WERI-Rb-1 (cell line): Measurements from ENCODE around the gene ALG3.
A peak's percentile ranks its signal among the peaks of the same experiment; 100 is the strongest.

ENCODE experiments used
- DNase-seq: peaks from one replicate; pipeline ENCODE4 v3.0.0-alpha.2; 2020
- H3K27ac ChIP-seq: fragments of 250-450 bp; sonication (Bioruptor Pico); 2 replicates; pipeline ENCODE4 v1.5.1; 2020; ENCODE audit warnings: mild to moderate bottlenecking, moderate library complexity
- H3K27me3 ChIP-seq: fragments of 250-450 bp; sonication (Bioruptor Pico); 2 replicates; pipeline ENCODE4 v1.5.1; 2021; ENCODE audit warnings: mild to moderate bottlenecking, low read depth, moderate library complexity; ENCODE audit not compliant: insufficient read depth, severe bottlenecking
- H3K36me3 ChIP-seq: fragments of 250-450 bp; sonication (Bioruptor Pico); 2 replicates; pipeline ENCODE4 v1.5.1; 2020; ENCODE audit warnings: mild to moderate bottlenecking, moderate library complexity
- H3K4me3 ChIP-seq: 2 replicates; pipeline ENCODE4 v1.5.1; 2011; ENCODE audit warnings: low read depth, mild to moderate bottlenecking, control low read depth, low read length
- H3K9me3 ChIP-seq: fragments of 250-450 bp; sonication (Bioruptor Pico); 2 replicates; pipeline ENCODE4 v1.5.1; 2021; ENCODE audit warnings: mild to moderate bottlenecking, moderate library complexity; ENCODE audit not compliant: severe bottlenecking
- TF ChIP-seq, protein P1 (sequence below): IDR thresholded peaks from 2 replicates; pipeline ENCODE4 v1.5.1; 2011; ENCODE audit warnings: low read depth, mild to moderate bottlenecking, control low read depth, inconsistent platforms, low read length

ALG3 gene

DNA sequence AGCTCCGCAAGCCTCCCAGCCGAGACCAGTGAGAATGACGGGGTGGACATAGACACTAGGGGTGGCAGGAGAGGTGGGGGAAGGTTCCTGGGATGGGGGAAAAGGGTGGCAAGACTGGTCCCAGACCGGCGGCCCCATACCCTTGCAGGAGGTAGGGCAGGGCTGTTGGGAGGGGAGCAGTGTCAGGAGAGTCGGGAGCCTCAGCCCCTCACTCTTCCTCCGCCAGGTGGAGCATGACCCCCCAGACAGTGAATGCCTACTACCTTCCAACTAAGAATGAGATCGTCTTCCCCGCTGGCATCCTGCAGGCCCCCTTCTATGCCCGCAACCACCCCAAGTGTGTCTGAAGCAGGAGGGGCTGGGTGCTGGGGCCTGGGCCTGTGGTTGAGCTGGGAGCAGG lies 41.6 kb upstream of the ALG3 start:
- H3K4me3 ChIP-seq: no peak overlapping the region
- no peaks in the 10 kb centered on the region for H3K9me3 ChIP-seq
- no peaks in the 10 kb centered on the region for H3K27me3 ChIP-seq
- H3K36me3 ChIP-seq: no peaks in the 10 kb centered on the region
- H3K27ac ChIP-seq: no peak overlapping the region
- DNase-seq: no peak
- TF ChIP-seq, protein P1, sequence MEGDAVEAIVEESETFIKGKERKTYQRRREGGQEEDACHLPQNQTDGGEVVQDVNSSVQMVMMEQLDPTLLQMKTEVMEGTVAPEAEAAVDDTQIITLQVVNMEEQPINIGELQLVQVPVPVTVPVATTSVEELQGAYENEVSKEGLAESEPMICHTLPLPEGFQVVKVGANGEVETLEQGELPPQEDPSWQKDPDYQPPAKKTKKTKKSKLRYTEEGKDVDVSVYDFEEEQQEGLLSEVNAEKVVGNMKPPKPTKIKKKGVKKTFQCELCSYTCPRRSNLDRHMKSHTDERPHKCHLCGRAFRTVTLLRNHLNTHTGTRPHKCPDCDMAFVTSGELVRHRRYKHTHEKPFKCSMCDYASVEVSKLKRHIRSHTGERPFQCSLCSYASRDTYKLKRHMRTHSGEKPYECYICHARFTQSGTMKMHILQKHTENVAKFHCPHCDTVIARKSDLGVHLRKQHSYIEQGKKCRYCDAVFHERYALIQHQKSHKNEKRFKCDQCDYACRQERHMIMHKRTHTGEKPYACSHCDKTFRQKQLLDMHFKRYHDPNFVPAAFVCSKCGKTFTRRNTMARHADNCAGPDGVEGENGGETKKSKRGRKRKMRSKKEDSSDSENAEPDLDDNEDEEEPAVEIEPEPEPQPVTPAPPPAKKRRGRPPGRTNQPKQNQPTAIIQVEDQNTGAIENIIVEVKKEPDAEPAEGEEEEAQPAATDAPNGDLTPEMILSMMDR: no peak

DNA sequence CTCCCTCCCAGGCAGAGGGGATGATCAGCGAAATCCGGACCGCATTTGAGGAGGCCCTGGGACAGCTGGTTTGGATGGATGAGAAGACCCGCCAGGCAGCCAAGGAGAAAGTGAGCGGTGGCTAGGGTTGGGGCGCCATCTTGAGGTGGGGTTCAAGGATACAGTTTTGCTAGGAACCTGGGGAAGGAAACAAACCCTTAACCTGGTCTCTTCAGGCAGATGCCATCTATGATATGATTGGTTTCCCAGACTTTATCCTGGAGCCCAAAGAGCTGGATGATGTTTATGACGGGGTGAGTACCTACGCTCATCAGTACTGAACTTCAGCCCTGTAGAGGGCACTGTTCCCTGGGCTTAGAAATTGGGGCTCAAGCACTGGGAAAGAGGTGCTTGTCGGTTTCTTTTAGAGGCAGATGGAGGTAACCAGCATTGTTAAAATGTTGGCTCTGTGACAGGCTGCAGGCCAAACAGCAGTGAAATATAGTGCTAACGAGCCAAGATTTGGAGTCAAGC lies 40.7 kb upstream of the ALG3 start:
- H3K27ac ChIP-seq: no peak overlapping the region
- no peaks in the 10 kb centered on the region for H3K36me3 ChIP-seq
- DNase-seq: peak; percentile 79
- no peaks in the 10 kb centered on the region for H3K9me3 ChIP-seq
- no peaks in the 10 kb centered on the region for H3K27me3 ChIP-seq
- H3K4me3 ChIP-seq: no peak overlapping the region
- TF ChIP-seq, protein P1: peak; percentile 78

DNA sequence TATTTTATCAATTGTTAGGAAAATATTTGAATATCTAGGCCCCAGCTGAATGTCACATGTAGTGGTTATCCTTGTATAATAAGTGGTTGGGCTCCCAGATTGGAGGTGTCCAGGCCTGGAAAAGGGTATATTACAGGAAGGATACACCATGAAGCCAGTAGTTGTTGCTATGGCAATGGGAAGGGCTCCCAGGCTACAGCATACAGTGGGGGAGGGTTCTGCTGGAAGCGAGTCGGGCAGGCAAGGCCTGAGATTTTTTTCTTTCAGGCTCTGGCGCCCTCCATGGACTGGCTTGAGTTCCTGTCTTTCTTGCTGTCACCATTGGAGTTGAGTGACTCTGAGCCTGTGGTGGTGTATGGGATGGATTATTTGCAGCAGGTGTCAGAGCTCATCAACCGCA lies 35.9 kb upstream of the ALG3 start:
- TF ChIP-seq, protein P1: peak; percentile 81
- Histone ChIP-seq H3K27me3 (no peaks in the 10 kb centered on the region), H3K9me3 (no peaks in the 10 kb centered on the region), H3K4me3 (no peak overlapping the region), H3K36me3 (no peaks in the 10 kb centered on the region), H3K27ac (no peak overlapping the region)
- peak; percentile 89 for DNase-seq

DNA sequence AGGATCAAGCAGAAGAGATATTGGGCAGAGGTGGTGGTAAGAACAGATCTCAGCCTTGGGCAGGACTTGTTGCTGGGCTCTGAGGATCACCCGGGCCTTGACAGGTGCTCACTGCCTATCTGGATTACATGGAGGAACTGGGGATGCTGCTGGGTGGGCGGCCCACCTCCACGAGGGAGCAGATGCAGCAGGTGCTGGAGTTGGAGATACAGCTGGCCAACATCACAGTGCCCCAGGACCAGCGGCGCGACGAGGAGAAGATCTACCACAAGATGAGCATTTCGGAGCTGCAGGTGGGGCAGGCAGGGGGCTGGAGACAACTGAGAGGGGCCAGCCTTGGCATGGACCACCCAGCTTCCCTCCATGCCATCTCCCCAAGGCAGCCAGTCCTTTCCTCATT lies 34.9 kb upstream of the ALG3 start:
- H3K9me3 ChIP-seq: no peaks in the 10 kb centered on the region
- no peaks in the 10 kb centered on the region for H3K27me3 ChIP-seq
- DNase-seq: no peak
- no peak overlapping the region for H3K4me3 ChIP-seq
- TF ChIP-seq, protein P1: no peak
- no peak overlapping the region for H3K27ac ChIP-seq
- H3K36me3 ChIP-seq: no peaks in the 10 kb centered on the region

DNA sequence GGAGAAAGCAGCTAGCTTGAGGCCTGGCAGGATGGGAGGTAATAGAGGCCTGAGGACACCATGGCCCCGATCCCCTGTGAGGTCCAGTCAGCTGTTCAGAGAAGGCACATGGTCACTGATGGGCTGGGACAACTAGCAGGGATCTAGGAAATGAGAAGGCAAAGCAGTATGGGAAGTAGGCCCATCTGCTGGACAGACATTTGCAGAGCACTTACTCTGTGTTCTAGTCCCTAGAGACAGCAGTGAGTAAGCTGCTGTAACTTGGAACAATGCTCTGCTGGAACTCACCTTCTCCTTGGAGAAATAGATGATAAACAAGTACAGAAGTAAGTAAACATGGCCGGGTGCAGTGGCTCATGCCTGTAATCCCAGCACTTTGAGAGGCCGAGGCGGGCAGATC lies 34.2 kb upstream of the ALG3 start:
- TF ChIP-seq, protein P1: peak; percentile 28; the same call in 1 of the 2 replicates
- Histone ChIP-seq H3K9me3 (no peaks in the 10 kb centered on the region), H3K36me3 (no peaks in the 10 kb centered on the region), H3K27me3 (no peaks in the 10 kb centered on the region), H3K4me3 (no peak overlapping the region), H3K27ac (no peak overlapping the region)
- DNase-seq: no peak

DNA sequence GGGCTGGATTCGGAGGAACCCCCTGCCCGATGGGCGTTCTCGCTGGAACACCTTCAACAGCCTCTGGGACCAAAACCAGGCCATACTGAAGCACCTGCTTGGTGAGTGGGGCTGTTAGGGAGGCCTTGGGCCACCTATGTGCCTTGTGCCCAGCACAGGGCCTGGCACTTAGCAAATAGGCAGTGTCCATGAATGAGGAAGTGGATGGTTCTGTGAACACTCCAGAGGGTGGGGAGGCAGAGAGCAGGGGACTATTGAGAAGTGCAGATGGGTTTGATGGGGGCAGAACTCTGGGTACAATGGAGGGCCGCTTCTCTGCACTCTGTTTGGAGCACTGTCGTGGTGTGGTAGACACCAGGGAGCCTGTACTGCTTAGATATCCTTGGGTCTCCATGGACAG lies 28.6 kb upstream of the ALG3 start:
- no peak for DNase-seq
- Histone ChIP-seq H3K9me3 (no peaks in the 10 kb centered on the region), H3K27me3 (no peaks in the 10 kb centered on the region), H3K27ac (no peak overlapping the region), H3K4me3 (no peak overlapping the region), H3K36me3 (no peaks in the 10 kb centered on the region)
- TF ChIP-seq, protein P1: no peak
